IgD-negative memory B cell (primary cell): ENCODE results near the gene RAD51. TPM values are rescaled to one million over a fixed set of nuclear protein-coding genes. Genes with fewer than 3 reads are reported as not detected.
A peak's percentile ranks its signal among the peaks of the same experiment; 100 is the strongest.

Source experiments
- H3K27ac Mint-ChIP-seq, 3 donors: one replicate each; pipeline ENCODE4 v1.8.0; 2020 to 2022; ENCODE audit warnings: mild to moderate bottlenecking in 3 of 3, mixed read lengths in 3 of 3, moderate library complexity in 1 of 3
- H3K27me3 Mint-ChIP-seq: one replicate; pipeline ENCODE4 v1.8.0; 2021; ENCODE audit warnings: mixed read lengths
- H3K36me3 Mint-ChIP-seq: one replicate; pipeline ENCODE4 v1.8.0; 2020; ENCODE audit warnings: mild to moderate bottlenecking, mixed read lengths
- H3K4me1 Mint-ChIP-seq, 3 donors: one replicate each; pipeline ENCODE4 v1.8.0; 2020 to 2022; ENCODE audit warnings: mixed read lengths in 3 of 3, mild to moderate bottlenecking in 1 of 3
- H3K4me3 Mint-ChIP-seq, 4 donors: one replicate each; pipeline ENCODE4 v1.8.0; 2020 to 2022; ENCODE audit warnings: mild to moderate bottlenecking in 4 of 4, mixed read lengths in 4 of 4, moderate library complexity in 3 of 4
- H3K9me3 Mint-ChIP-seq, 3 donors: one replicate each; pipeline ENCODE4 v1.8.0; 2020 to 2021; ENCODE audit warnings: mixed read lengths in 3 of 3, mild to moderate bottlenecking in 1 of 3
- polyA plus RNA-seq: library from polyadenylated mRNA; unstranded; fragments of 300-500 nt; fragmentation: Illumina TruSeq; gene quantifications from one replicate; pipeline ENCODE4 v1.2.3, GENCODE V29; 2021

RAD51 gene
- polyA plus RNA-seq, 1 donor from 2014 or later: 0.45 TPM

GRCh38 chr15:40695469-40695890 lies 506 bp downstream of the RAD51 start:
- Mint-ChIP-seq H3K4me1 (peaks cover 10 to 18% (median 11%) of the 10 kb centered on the region in 3 donors), H3K36me3 (peaks cover 2% of the 10 kb centered on the region), H3K4me3 (peak overlapping the region; percentile 96 to 99 (median 98)), H3K27me3 (no peaks in the 10 kb centered on the region), H3K27ac (peak overlapping the region in 2 of 3 donors; percentile 89 to 98), H3K9me3 (no peaks in the 10 kb centered on the region)

GRCh38 chr15:40696228-40696627 lies 1.3 kb downstream of the RAD51 start:
- H3K4me1 Mint-ChIP-seq: peaks cover 10 to 18% (median 11%) of the 10 kb centered on the region in 3 donors
- H3K4me3 Mint-ChIP-seq: peak overlapping the region; percentile 96 to 99 (median 98)
- peak overlapping the region in 2 of 3 donors; percentile 16 to 98 for H3K27ac Mint-ChIP-seq
- H3K27me3 Mint-ChIP-seq: no peaks in the 10 kb centered on the region
- no peaks in the 10 kb centered on the region for H3K9me3 Mint-ChIP-seq
- H3K36me3 Mint-ChIP-seq: peaks cover 2% of the 10 kb centered on the region

- Mint-ChIP-seq H3K4me3 (peak overlapping the region in 1 of 4 donors; percentile 96), H3K27me3 (no peaks in the 10 kb centered on the region), H3K9me3 (no peaks in the 10 kb centered on the region), H3K36me3 (peaks cover 5% of the 10 kb centered on the region), H3K27ac (no peak overlapping the region), H3K4me1 (peaks cover 11 to 15% (median 12%) of the 10 kb centered on the region in 3 donors)
Observed at GRCh38 chr15:40697916-40698315, 2.9 kb downstream of the RAD51 start.

GRCh38 chr15:40702077-40702476 lies 7.1 kb downstream of the RAD51 start:
- Mint-ChIP-seq H3K4me3 (no peak overlapping the region), H3K4me1 (peaks cover 0 to 2% (median 0%) of the 10 kb centered on the region in 3 donors), H3K36me3 (peaks cover 11% of the 10 kb centered on the region), H3K9me3 (no peaks in the 10 kb centered on the region), H3K27ac (no peak overlapping the region), H3K27me3 (no peaks in the 10 kb centered on the region)

- peaks cover 14% of the 10 kb centered on the region for H3K36me3 Mint-ChIP-seq
Observed at GRCh38 chr15:40706121-40706520, 11.1 kb downstream of the RAD51 start.

GRCh38 chr15:40714144-40714543 lies 19.2 kb downstream of the RAD51 start:
- peaks cover 0 to 3% (median 0%) of the 10 kb centered on the region in 3 donors for H3K4me1 Mint-ChIP-seq
- no peaks in the 10 kb centered on the region for H3K9me3 Mint-ChIP-seq
- H3K36me3 Mint-ChIP-seq: peaks cover 8% of the 10 kb centered on the region
- H3K4me3 Mint-ChIP-seq: no peak overlapping the region
- H3K27ac Mint-ChIP-seq: no peak overlapping the region
- no peaks in the 10 kb centered on the region for H3K27me3 Mint-ChIP-seq

More at GRCh38 chr15:40706121-40706520, 11.1 kb downstream of the RAD51 start:
- Mint-ChIP-seq H3K4me1 (peaks cover 0 to 3% (median 2%) of the 10 kb centered on the region in 3 donors), H3K27me3 (no peaks in the 10 kb centered on the region), H3K9me3 (no peaks in the 10 kb centered on the region), H3K4me3 (no peak overlapping the region), H3K27ac (no peak overlapping the region)

- H3K27me3 Mint-ChIP-seq: no peaks in the 10 kb centered on the region
- no peak overlapping the region for H3K4me3 Mint-ChIP-seq
- H3K4me1 Mint-ChIP-seq: no peaks in the 10 kb centered on the region
- H3K27ac Mint-ChIP-seq: peak overlapping the region in 1 of 3 donors; percentile 50
- no peaks in the 10 kb centered on the region for H3K9me3 Mint-ChIP-seq
- H3K36me3 Mint-ChIP-seq: peaks cover 3% of the 10 kb centered on the region
Observed at GRCh38 chr15:40716165-40716564, 21.2 kb downstream of the RAD51 start.

GRCh38 chr15:40721701-40722100 lies 26.7 kb downstream of the RAD51 start:
- H3K27me3 Mint-ChIP-seq: no peaks in the 10 kb centered on the region
- H3K9me3 Mint-ChIP-seq: no peaks in the 10 kb centered on the region

GRCh38 chr15:40722354-40722753 lies 27.4 kb downstream of the RAD51 start:
- no peaks in the 10 kb centered on the region for H3K9me3 Mint-ChIP-seq
- peaks cover under 1% of the 10 kb centered on the region for H3K36me3 Mint-ChIP-seq
- H3K4me1 Mint-ChIP-seq: no peaks in the 10 kb centered on the region
- no peak overlapping the region for H3K27ac Mint-ChIP-seq
- no peaks in the 10 kb centered on the region for H3K27me3 Mint-ChIP-seq
- no peak overlapping the region for H3K4me3 Mint-ChIP-seq

More at GRCh38 chr15:40721701-40722100, 26.7 kb downstream of the RAD51 start:
- H3K4me3 Mint-ChIP-seq: no peak overlapping the region
- H3K4me1 Mint-ChIP-seq: no peaks in the 10 kb centered on the region
- H3K27ac Mint-ChIP-seq: no peak overlapping the region
- no peaks in the 10 kb centered on the region for H3K36me3 Mint-ChIP-seq

- no peaks in the 10 kb centered on the region for H3K27me3 Mint-ChIP-seq
- peaks cover 3% of the 10 kb centered on the region for H3K36me3 Mint-ChIP-seq
- no peak overlapping the region for H3K27ac Mint-ChIP-seq
- H3K4me1 Mint-ChIP-seq: no peaks in the 10 kb centered on the region
- H3K4me3 Mint-ChIP-seq: no peak overlapping the region
- H3K9me3 Mint-ChIP-seq: no peaks in the 10 kb centered on the region
Observed at GRCh38 chr15:40722934-40723333, 28.0 kb downstream of the RAD51 start.

- H3K9me3 Mint-ChIP-seq: no peaks in the 10 kb centered on the region
Observed at GRCh38 chr15:40723919-40724318, 28.9 kb downstream of the RAD51 start.

GRCh38 chr15:40731034-40731433 lies 36.1 kb downstream of the RAD51 start:
- no peaks in the 10 kb centered on the region for H3K9me3 Mint-ChIP-seq
- H3K27me3 Mint-ChIP-seq: no peaks in the 10 kb centered on the region
- H3K4me3 Mint-ChIP-seq: no peak overlapping the region
- H3K4me1 Mint-ChIP-seq: no peaks in the 10 kb centered on the region
- peaks cover 3% of the 10 kb centered on the region for H3K36me3 Mint-ChIP-seq
- H3K27ac Mint-ChIP-seq: peak overlapping the region in 1 of 3 donors; percentile 4

More at GRCh38 chr15:40723919-40724318, 28.9 kb downstream of the RAD51 start:
- Mint-ChIP-seq H3K27ac (no peak overlapping the region), H3K4me1 (no peaks in the 10 kb centered on the region), H3K36me3 (peaks cover 3% of the 10 kb centered on the region), H3K27me3 (no peaks in the 10 kb centered on the region), H3K4me3 (no peak overlapping the region)

- Mint-ChIP-seq H3K36me3 (peaks cover 4% of the 10 kb centered on the region), H3K4me1 (no peaks in the 10 kb centered on the region), H3K27me3 (no peaks in the 10 kb centered on the region), H3K27ac (no peak overlapping the region), H3K9me3 (no peaks in the 10 kb centered on the region), H3K4me3 (no peak overlapping the region)
Observed at GRCh38 chr15:40736575-40736974, 41.6 kb downstream of the RAD51 start.

GRCh38 chr15:40737048-40737447 lies 42.1 kb downstream of the RAD51 start:
- no peaks in the 10 kb centered on the region for H3K4me1 Mint-ChIP-seq
- no peaks in the 10 kb centered on the region for H3K27me3 Mint-ChIP-seq
- H3K36me3 Mint-ChIP-seq: peaks cover 4% of the 10 kb centered on the region
- H3K27ac Mint-ChIP-seq: peak overlapping the region in 1 of 3 donors; percentile 50
- no peak overlapping the region for H3K4me3 Mint-ChIP-seq
- no peaks in the 10 kb centered on the region for H3K9me3 Mint-ChIP-seq

- peak overlapping the region in 1 of 3 donors; percentile 31 for H3K27ac Mint-ChIP-seq
Observed at GRCh38 chr15:40739047-40739446, 44.1 kb downstream of the RAD51 start.

GRCh38 chr15:40739854-40740253 lies 44.9 kb downstream of the RAD51 start:
- H3K27me3 Mint-ChIP-seq: no peaks in the 10 kb centered on the region
- H3K27ac Mint-ChIP-seq: peak overlapping the region in 1 of 3 donors; percentile 33
- no peaks in the 10 kb centered on the region for H3K9me3 Mint-ChIP-seq
- H3K4me3 Mint-ChIP-seq: no peak overlapping the region
- no peaks in the 10 kb centered on the region for H3K4me1 Mint-ChIP-seq
- H3K36me3 Mint-ChIP-seq: peaks cover 6% of the 10 kb centered on the region

More at GRCh38 chr15:40739047-40739446, 44.1 kb downstream of the RAD51 start:
- Mint-ChIP-seq H3K36me3 (peaks cover 6% of the 10 kb centered on the region), H3K4me3 (no peak overlapping the region), H3K9me3 (no peaks in the 10 kb centered on the region), H3K4me1 (no peaks in the 10 kb centered on the region), H3K27me3 (no peaks in the 10 kb centered on the region)
